A549 (cell line): Measurements from ENCODE around the gene NCOA6. TPM values are rescaled to one million over a fixed set of nuclear protein-coding genes. Genes with fewer than 3 reads are reported as not detected.

Experiments used
- ATAC-seq, 2 experiments: fragments of 200-7000 bp in 1 of 2; fragments of >200 bp in 1 of 2; cut with Nextera tagmentation in 1 of 2; cut with Tn5 transposase in 1 of 2; 3 replicates each; pipeline versions ENCODE4 v1.8.0 to v1.9.1; 2018 to 2020; ENCODE audit warnings: mild to moderate bottlenecking in 1 of 2, moderate library complexity in 1 of 2
- CTCF ChIA-PET: fragments of 300-600 bp; sonication (Branson Sonifier 250); formaldehyde crosslinking; extraction: SDS; loops from one replicate; lab custom pipeline; 2021; ENCODE audit warnings: antibody characterized with exemption, inconsistent platforms; lab: Yijun Ruan, JAX
- POLR2A ChIA-PET: fragments of 350-600 bp; formaldehyde crosslinking; extraction: SDS; loops from one replicate; lab custom pipeline; 2021; ENCODE audit warnings: antibody characterized with exemption, inconsistent platforms; lab: Yijun Ruan, JAX
- DNase-seq, 2 experiments: peaks; one replicate each; pipeline versions ENCODE4 v3.0.0 to v3.0.0-alpha.2; 2011 to 2016; ENCODE audit warnings: low read depth in 1 of 2, low spot score in 1 of 2
- FAIRE-seq: peaks from 2 replicates; lab custom pipeline; 2011; peaks lifted over from hg19 to GRCh38; lab: Jason Lieb, UNC
- H3K27ac ChIP-seq, 2 experiments: fragments of >200 bp; sonication (Bioruptor Twin); formaldehyde crosslinking; 3 replicates each; pipeline ENCODE4 v1.5.1; 2016 to 2017
- H3K4me1 ChIP-seq: fragments of >200 bp; sonication (Bioruptor Twin); formaldehyde crosslinking; 3 replicates; pipeline ENCODE4 v1.6.1; 2016
- H3K4me2 ChIP-seq: fragments of >200 bp; sonication (Bioruptor Twin); formaldehyde crosslinking; 3 replicates; pipeline ENCODE4 v1.6.1; 2016
- H3K4me3 ChIP-seq: fragments of >200 bp; sonication (Bioruptor Twin); formaldehyde crosslinking; 3 replicates; pipeline ENCODE4 v1.5.1; 2016
- H3K9me3 ChIP-seq: fragments of >200 bp; sonication (Bioruptor Twin); formaldehyde crosslinking; 3 replicates; pipeline ENCODE4 v1.6.1; 2016
- BHLHE40 ChIP-seq: IDR thresholded peaks from 2 replicates; pipeline ENCODE4 v1.6.1; 2012; ENCODE audit warnings: low read depth, low read length, inconsistent platforms
- CBX8 ChIP-seq: fragments of 200-600 bp; sonication (generic); IDR thresholded peaks from 2 replicates; pipeline ENCODE4 v1.6.1; 2016
- CEBPB ChIP-seq, 2 experiments: fragments of >200 bp in 1 of 2; sonication (Bioruptor Twin) in 1 of 2; formaldehyde crosslinking in 1 of 2; IDR thresholded peaks; 2 replicates each; pipeline ENCODE4 v1.6.1; 2012 to 2016
- CHD2 ChIP-seq: fragments of 150-350 bp; IDR thresholded peaks from 2 replicates; pipeline ENCODE4 v1.6.1; 2014; ENCODE audit warnings: low read length; ENCODE audit not compliant: partially characterized antibody
- EHF ChIP-seq: fragments of 250-450 bp; sonication (Bioruptor Pico); IDR thresholded peaks from 2 replicates; pipeline ENCODE4 v1.5.0; 2020; ENCODE audit warnings: mild to moderate bottlenecking
- EHMT2 ChIP-seq: fragments of 200-600 bp; sonication (generic); IDR thresholded peaks from 2 replicates; pipeline ENCODE4 v1.6.1; 2016; ENCODE audit warnings: antibody characterized with exemption, low read depth, mild to moderate bottlenecking, moderate library complexity
- FOSL2 ChIP-seq, 2 experiments: fragments of 450-650 bp in 1 of 2; fragments of >200 bp in 1 of 2; sonication (Bioruptor Twin) in 1 of 2; formaldehyde crosslinking; IDR thresholded peaks; 2 replicates each; pipeline versions ENCODE4 v1.5.0 to v1.6.1; 2016 to 2020; ENCODE audit warnings: mild to moderate bottlenecking in 1 of 2, moderate library complexity in 1 of 2
- FOXS1 ChIP-seq: fragments of 250-450 bp; sonication (Bioruptor Pico); IDR thresholded peaks from 2 replicates; pipeline ENCODE4 v1.5.0; 2020; ENCODE audit warnings: mild to moderate bottlenecking, moderate library complexity
- GATA3 ChIP-seq: IDR thresholded peaks from 2 replicates; pipeline ENCODE4 v1.6.1; 2012; ENCODE audit warnings: borderline replicate concordance
- HEYL ChIP-seq: fragments of 250-450 bp; sonication (Bioruptor Pico); IDR thresholded peaks from 2 replicates; pipeline ENCODE4 v1.8.0; 2021; ENCODE audit warnings: mild to moderate bottlenecking, moderate library complexity
- JUN ChIP-seq, 2 experiments: fragments of >200 bp; sonication (Bioruptor Twin); formaldehyde crosslinking; IDR thresholded peaks; 2 replicates in 1 of 2; 3 replicates in 1 of 2; pipeline ENCODE4 v1.6.1; 2016 to 2017
- JUNB ChIP-seq: fragments of >200 bp; sonication (Bioruptor Twin); formaldehyde crosslinking; IDR thresholded peaks from 2 replicates; pipeline ENCODE4 v1.6.1; 2016
- KDM1A ChIP-seq: fragments of 200-600 bp; sonication (generic); IDR thresholded peaks from 2 replicates; pipeline ENCODE4 v1.6.1; 2016; ENCODE audit warnings: low read depth, mild to moderate bottlenecking
- KDM5A ChIP-seq: fragments of 200-600 bp; sonication (generic); IDR thresholded peaks from 2 replicates; pipeline ENCODE4 v1.6.1; 2016; ENCODE audit warnings: antibody characterized with exemption, mild to moderate bottlenecking
- MAZ ChIP-seq: fragments of 150-350 bp; IDR thresholded peaks from 2 replicates; pipeline ENCODE4 v1.6.1; 2014; ENCODE audit warnings: antibody characterized with exemption, low read depth, low read length, borderline replicate concordance
- MYC ChIP-seq: IDR thresholded peaks from 2 replicates; pipeline ENCODE4 v1.6.1; 2012; ENCODE audit warnings: mild to moderate bottlenecking, inconsistent platforms, low read length, improper control_type of control experiment, borderline replicate concordance
- NFE2L2 ChIP-seq: fragments of 150-350 bp; conservative IDR thresholded peaks from 2 replicates; pipeline ENCODE4 v1.6.1; 2014; ENCODE audit warnings: low read length
- PHF8 ChIP-seq: fragments of 200-600 bp; sonication (generic); IDR thresholded peaks from 2 replicates; pipeline ENCODE4 v1.6.1; 2016; ENCODE audit warnings: low read depth, mild to moderate bottlenecking, antibody characterized with exemption, moderate library complexity, borderline replicate concordance
- POLR2A ChIP-seq: IDR thresholded peaks from 2 replicates; pipeline ENCODE4 v1.6.1; 2012; ENCODE audit warnings: mild to moderate bottlenecking, low read length
- POLR2AphosphoS2 ChIP-seq: conservative IDR thresholded peaks from 2 replicates; pipeline ENCODE4 v1.6.1; 2012; ENCODE audit warnings: low read length, improper control_type of control experiment, inconsistent platforms
- RCOR1 ChIP-seq: fragments of 150-350 bp; IDR thresholded peaks from 2 replicates; pipeline ENCODE4 v1.6.1; 2014; ENCODE audit warnings: antibody characterized with exemption, low read length, low read depth
- SREBF2 ChIP-seq: fragments of 450-650 bp; IDR thresholded peaks from 2 replicates; pipeline ENCODE4 v1.6.1; 2014; ENCODE audit warnings: mild to moderate bottlenecking, moderate library complexity
- TFCP2L1 ChIP-seq: fragments of 250-450 bp; sonication (Bioruptor Pico); IDR thresholded peaks from 2 replicates; pipeline ENCODE4 v1.5.0; 2021; ENCODE audit warnings: mild to moderate bottlenecking
- ZFP36 ChIP-seq: fragments of 450-650 bp; IDR thresholded peaks from 2 replicates; pipeline ENCODE4 v1.6.1; 2014; ENCODE audit warnings: borderline replicate concordance; ENCODE audit not compliant: partially characterized antibody
- ZNF302 ChIP-seq: fragments of 250-450 bp; sonication (Bioruptor Pico); IDR thresholded peaks from 2 replicates; pipeline ENCODE4 v1.9.0; 2021; ENCODE audit warnings: inconsistent platforms, mild to moderate bottlenecking, moderate library complexity
- ZSCAN20 ChIP-seq: fragments of 250-450 bp; sonication (Bioruptor Pico); IDR thresholded peaks from 2 replicates; pipeline ENCODE4 v1.8.0; 2022; ENCODE audit warnings: mild to moderate bottlenecking, moderate library complexity
- WGBS: methylation state at CpG from one replicate; pipeline ENCODE4 v1.1.6; 2017; ENCODE audit errors: missing lambda C conversion rate; 5-methylcytosine and 5-hydroxymethylcytosine counted together
- polyA plus RNA-seq, 4 experiments: library from polyadenylated mRNA; depleted of rRNA in 3 of 4; stranded (reverse); fragments of >200 nt; fragmentation: RNase III in 1 of 4; extraction: RNeasy Plus Mini Kit Qiagen cat#74134 plus additional on column Dnase treatment in 1 of 4; gene quantifications; 2 replicates in 3 of 4; 3 replicates in 1 of 4; pipeline ENCODE4 v1.2.3, GENCODE V29; 2011 to 2017
- TF ChIP-seq, protein P1 (sequence below): fragments of 450-650 bp; IDR thresholded peaks from 2 replicates; pipeline ENCODE4 v1.6.1; 2014; ENCODE audit warnings: antibody characterized with exemption
- TF ChIP-seq, protein P2 (sequence below): IDR thresholded peaks from 2 replicates; pipeline ENCODE4 v1.6.1; 2012; ENCODE audit warnings: low read depth, borderline replicate concordance
- TF ChIP-seq, protein P3 (sequence below): fragments of >200 bp; sonication (Bioruptor Twin); formaldehyde crosslinking; IDR thresholded peaks from 3 replicates; pipeline ENCODE4 v1.5.1; 2016
- TF ChIP-seq, protein P4 (sequence below): IDR thresholded peaks from 2 replicates; pipeline ENCODE4 v1.6.1; 2012
- TF ChIP-seq, protein P5 (sequence below): fragments of >200 bp; sonication (Bioruptor Twin); formaldehyde crosslinking; IDR thresholded peaks from 3 replicates; pipeline ENCODE4 v1.6.1; 2016
- TF ChIP-seq, protein P6 (sequence below): fragments of >200 bp; sonication (Bioruptor Twin); formaldehyde crosslinking; IDR thresholded peaks from 2 replicates; pipeline ENCODE4 v1.6.1; 2016
- TF ChIP-seq, protein P7 (sequence below): fragments of 200-600 bp; sonication (generic); IDR thresholded peaks from 2 replicates; pipeline ENCODE4 v1.6.1; 2016; ENCODE audit warnings: antibody characterized with exemption, mild to moderate bottlenecking, moderate library complexity

Gene NCOA6
- polyA plus RNA-seq, 2 of the 4 experiments (the other 2 are of a cell fraction), result 15.8 to 18.0 TPM

DNA sequence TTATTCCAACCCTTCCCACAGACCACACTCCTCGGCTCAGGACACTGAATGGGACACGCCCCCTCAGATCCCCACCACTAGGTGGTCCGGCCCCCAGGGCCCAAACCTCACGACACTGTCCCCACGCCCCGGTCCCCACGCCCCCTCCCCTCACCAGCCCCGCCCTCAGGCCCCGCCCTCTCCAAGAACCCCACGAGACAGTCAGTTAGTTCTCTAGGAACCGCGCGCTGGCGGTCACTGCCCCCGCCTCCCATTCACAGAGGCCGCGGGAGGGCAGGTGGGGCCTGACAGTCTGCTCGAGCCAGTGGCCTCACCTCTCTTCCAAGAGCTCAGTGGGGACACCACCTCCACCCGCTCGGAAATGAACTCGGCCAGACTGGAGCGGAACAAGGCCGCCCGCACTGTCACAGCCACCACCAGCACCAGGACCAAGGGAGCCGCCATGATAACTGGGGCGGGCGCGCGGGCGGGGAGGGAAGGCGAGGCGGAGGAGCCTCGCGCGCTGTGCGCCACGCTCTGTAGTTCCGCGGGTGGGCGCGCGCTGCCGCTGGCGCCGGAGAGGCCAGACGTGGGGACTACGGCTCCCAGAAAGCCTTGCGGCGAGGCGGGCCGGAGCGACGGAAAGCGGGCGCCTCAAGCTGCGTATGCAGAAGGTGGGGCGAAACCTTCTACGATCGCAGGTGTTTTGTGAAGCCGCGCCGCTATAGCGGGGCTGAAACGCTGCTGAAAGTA lies 148.6 kb downstream of the NCOA6 start, which contains the start of gene PIGU:
TSS of gene PIGU (minus strand) at position 451 of the 732 bp plus-strand sequence. CDS start at position 444, 7 bp downstream.
- H3K4me1 ChIP-seq, result peaks cover 12% of the 10 kb centered on the region
- CTCF ChIA-PET, result interaction anchor here (0.6 to 2.2 kb wide), 10 partner anchors 12 to 93 kb away, joined by 3 to 10 read pairs (median 4); no protein-coding TSS in a partner anchor
- under 1% methylated on average over 35 of the region's 64 CpGs for WGBS
- peak within 1 kb of the TSS; percentile 83 to 88 for H3K27ac ChIP-seq
- ATAC-seq, result peak; percentile 98
- DNase-seq, result peak; percentile 91 to 96
- POLR2A ChIA-PET, result interaction anchor here (0.6 to 1.6 kb wide), 8 partner anchors 11 to 160 kb away, joined by 3 to 12 read pairs (median 4); partner anchors contain the start of genes DYNLRB1 and TP53INP2
- H3K4me3 ChIP-seq, result peak within 1 kb of the TSS; percentile 74
- H3K4me2 ChIP-seq, result peak within 1 kb of the TSS; percentile 82
- no peak for FAIRE-seq
- H3K9me3 ChIP-seq, result no peaks in the 10 kb centered on the region
- TF ChIP-seq, protein P1, sequence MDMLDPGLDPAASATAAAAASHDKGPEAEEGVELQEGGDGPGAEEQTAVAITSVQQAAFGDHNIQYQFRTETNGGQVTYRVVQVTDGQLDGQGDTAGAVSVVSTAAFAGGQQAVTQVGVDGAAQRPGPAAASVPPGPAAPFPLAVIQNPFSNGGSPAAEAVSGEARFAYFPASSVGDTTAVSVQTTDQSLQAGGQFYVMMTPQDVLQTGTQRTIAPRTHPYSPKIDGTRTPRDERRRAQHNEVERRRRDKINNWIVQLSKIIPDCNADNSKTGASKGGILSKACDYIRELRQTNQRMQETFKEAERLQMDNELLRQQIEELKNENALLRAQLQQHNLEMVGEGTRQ, result no peak
- TF ChIP-seq KDM5A (peak; percentile 78), MAZ (peak; percentile 61; the same call in 1 of the 2 replicates), EHMT2 (no peak), CHD2 (no peak), SREBF2 (no peak), CBX8 (no peak), JUN (IDR thresholded peaks at IDR 0.05) (peak; percentile 70 to 92; a peak in 4 of 5 replicates), ZSCAN20 (no peak), POLR2AphosphoS2 (no peak), PHF8 (peak; percentile 74), ZFP36 (no peak), RCOR1 (no peak), POLR2A (peak; percentile 67), ZNF302 (CRISPR knock-in tag) (no peak), HEYL (no peak), FOXS1 (CRISPR knock-in tag) (no peak), KDM1A (no peak), JUNB (no peak), TFCP2L1 (no peak), BHLHE40 (no peak), MYC (peak; percentile 86; the same call in 1 of the 2 replicates), CEBPB (IDR thresholded peaks at IDR 0.05) (no peak), FOSL2 (IDR thresholded peaks at IDR 0.05) (no peak), FOSL2 (CRISPR knock-in tag; IDR thresholded peaks at IDR 0.05) (no peak), EHF (CRISPR knock-in tag) (no peak), NFE2L2 (no peak), GATA3 (no peak; the same call in 1 of the 2 replicates)
- TF ChIP-seq, protein P2, sequence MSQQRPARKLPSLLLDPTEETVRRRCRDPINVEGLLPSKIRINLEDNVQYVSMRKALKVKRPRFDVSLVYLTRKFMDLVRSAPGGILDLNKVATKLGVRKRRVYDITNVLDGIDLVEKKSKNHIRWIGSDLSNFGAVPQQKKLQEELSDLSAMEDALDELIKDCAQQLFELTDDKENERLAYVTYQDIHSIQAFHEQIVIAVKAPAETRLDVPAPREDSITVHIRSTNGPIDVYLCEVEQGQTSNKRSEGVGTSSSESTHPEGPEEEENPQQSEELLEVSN, result peak; percentile 64; the same call in 1 of the 2 replicates
- TF ChIP-seq, protein P3, sequence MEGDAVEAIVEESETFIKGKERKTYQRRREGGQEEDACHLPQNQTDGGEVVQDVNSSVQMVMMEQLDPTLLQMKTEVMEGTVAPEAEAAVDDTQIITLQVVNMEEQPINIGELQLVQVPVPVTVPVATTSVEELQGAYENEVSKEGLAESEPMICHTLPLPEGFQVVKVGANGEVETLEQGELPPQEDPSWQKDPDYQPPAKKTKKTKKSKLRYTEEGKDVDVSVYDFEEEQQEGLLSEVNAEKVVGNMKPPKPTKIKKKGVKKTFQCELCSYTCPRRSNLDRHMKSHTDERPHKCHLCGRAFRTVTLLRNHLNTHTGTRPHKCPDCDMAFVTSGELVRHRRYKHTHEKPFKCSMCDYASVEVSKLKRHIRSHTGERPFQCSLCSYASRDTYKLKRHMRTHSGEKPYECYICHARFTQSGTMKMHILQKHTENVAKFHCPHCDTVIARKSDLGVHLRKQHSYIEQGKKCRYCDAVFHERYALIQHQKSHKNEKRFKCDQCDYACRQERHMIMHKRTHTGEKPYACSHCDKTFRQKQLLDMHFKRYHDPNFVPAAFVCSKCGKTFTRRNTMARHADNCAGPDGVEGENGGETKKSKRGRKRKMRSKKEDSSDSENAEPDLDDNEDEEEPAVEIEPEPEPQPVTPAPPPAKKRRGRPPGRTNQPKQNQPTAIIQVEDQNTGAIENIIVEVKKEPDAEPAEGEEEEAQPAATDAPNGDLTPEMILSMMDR, result no peak
- TF ChIP-seq, protein P4, sequence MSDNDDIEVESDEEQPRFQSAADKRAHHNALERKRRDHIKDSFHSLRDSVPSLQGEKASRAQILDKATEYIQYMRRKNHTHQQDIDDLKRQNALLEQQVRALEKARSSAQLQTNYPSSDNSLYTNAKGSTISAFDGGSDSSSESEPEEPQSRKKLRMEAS, result peak; percentile 80
- TF ChIP-seq, protein P5, sequence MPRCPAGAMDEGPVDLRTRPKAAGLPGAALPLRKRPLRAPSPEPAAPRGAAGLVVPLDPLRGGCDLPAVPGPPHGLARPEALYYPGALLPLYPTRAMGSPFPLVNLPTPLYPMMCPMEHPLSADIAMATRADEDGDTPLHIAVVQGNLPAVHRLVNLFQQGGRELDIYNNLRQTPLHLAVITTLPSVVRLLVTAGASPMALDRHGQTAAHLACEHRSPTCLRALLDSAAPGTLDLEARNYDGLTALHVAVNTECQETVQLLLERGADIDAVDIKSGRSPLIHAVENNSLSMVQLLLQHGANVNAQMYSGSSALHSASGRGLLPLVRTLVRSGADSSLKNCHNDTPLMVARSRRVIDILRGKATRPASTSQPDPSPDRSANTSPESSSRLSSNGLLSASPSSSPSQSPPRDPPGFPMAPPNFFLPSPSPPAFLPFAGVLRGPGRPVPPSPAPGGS, result peak; percentile 79; the same call in 2 of the 3 replicates
- TF ChIP-seq, protein P6, sequence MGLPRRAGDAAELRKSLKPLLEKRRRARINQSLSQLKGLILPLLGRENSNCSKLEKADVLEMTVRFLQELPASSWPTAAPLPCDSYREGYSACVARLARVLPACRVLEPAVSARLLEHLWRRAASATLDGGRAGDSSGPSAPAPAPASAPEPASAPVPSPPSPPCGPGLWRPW, result no peak
- TF ChIP-seq, protein P7, sequence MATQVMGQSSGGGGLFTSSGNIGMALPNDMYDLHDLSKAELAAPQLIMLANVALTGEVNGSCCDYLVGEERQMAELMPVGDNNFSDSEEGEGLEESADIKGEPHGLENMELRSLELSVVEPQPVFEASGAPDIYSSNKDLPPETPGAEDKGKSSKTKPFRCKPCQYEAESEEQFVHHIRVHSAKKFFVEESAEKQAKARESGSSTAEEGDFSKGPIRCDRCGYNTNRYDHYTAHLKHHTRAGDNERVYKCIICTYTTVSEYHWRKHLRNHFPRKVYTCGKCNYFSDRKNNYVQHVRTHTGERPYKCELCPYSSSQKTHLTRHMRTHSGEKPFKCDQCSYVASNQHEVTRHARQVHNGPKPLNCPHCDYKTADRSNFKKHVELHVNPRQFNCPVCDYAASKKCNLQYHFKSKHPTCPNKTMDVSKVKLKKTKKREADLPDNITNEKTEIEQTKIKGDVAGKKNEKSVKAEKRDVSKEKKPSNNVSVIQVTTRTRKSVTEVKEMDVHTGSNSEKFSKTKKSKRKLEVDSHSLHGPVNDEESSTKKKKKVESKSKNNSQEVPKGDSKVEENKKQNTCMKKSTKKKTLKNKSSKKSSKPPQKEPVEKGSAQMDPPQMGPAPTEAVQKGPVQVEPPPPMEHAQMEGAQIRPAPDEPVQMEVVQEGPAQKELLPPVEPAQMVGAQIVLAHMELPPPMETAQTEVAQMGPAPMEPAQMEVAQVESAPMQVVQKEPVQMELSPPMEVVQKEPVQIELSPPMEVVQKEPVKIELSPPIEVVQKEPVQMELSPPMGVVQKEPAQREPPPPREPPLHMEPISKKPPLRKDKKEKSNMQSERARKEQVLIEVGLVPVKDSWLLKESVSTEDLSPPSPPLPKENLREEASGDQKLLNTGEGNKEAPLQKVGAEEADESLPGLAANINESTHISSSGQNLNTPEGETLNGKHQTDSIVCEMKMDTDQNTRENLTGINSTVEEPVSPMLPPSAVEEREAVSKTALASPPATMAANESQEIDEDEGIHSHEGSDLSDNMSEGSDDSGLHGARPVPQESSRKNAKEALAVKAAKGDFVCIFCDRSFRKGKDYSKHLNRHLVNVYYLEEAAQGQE, result no peak
